GM21723 (cell line): ENCODE measurements around the gene KDM1A.
"Not testable (repeated sequence)": the region's sequence is repeated elsewhere in the genome, so short reads cannot be mapped to it uniquely, and the experiment has no call there.

Experiments
- ATAC-seq: cut with Tn5 transposase; IDR thresholded peaks from one replicate; pipeline ENCODE4 v1.9.1; 2021; ENCODE audit warnings: mild to moderate bottlenecking, moderate library complexity; ENCODE audit not compliant: unreplicated experiment

KDM1A gene

DNA sequence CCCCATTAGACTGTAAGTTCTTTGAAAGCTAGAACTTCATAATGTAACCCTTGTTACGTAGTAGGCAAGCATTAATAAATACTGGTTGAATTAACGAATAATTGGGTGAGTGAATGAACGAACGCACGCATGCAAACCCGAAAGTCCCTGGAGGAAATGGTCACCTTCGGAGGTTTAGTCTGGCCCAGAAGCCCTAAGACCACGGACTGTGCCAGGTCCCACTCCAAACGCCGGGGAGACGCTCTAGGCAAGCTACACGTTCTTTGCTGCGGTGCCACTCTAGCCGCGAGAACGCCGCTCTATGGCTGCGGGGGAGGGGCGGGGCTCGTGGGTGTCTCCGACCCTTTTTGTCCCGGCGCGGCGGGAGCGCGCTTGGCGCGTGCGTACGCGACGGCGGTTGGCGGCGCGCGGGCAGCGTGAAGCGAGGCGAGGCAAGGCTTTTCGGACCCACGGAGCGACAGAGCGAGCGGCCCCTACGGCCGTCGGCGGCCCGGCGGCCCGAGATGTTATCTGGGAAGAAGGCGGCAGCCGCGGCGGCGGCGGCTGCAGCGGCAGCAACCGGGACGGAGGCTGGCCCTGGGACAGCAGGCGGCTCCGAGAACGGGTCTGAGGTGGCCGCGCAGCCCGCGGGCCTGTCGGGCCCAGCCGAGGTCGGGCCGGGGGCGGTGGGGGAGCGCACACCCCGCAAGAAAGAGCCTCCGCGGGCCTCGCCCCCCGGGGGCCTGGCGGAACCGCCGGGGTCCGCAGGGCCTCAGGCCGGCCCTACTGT, at the start of gene KDM1A:
TSS of gene KDM1A (plus strand) at position 375 of the 769 bp plus-strand sequence. CDS start at position 504, 129 bp downstream.
- peak; percentile 92 for ATAC-seq

DNA sequence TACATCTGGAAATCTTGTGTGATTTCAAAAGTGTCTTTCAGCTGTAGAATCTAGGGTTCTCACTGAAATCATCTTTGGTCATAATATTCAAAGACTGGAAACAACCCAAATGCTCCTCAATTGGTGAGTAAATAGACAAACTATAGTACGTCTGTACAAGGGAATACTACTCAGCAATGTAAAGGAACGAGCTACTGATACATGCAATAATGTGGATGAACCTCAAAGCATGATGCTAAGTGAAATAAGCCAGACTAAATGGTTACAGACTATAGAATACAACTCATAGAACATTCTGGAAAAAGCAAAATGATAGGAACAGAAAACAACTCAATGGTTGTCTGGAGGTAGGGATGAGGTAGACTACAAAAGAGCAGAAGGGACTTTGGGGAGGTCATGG, 49.2 kb upstream of the KDM1A start:
- no peak for ATAC-seq

DNA sequence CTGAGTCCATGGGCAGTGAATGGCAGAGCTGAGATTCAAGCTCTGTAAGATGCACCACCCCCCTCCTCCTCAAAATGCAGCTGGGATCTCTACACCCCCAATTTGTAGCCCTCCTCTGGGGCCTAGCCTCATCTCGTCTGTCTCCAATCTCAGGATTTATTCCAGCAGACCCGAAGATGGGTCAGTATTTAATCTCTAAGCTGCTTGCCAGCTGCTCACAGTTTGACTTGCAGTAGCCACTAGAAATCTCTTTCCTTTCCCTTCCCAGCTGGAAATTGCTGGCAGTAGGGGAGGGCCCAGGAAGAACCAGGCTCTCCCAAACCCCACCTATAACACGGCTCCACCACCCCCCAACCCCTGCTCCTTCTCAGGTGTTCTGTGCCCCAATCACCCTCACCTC, 48.1 kb upstream of the KDM1A start:
- ATAC-seq: no peak

DNA sequence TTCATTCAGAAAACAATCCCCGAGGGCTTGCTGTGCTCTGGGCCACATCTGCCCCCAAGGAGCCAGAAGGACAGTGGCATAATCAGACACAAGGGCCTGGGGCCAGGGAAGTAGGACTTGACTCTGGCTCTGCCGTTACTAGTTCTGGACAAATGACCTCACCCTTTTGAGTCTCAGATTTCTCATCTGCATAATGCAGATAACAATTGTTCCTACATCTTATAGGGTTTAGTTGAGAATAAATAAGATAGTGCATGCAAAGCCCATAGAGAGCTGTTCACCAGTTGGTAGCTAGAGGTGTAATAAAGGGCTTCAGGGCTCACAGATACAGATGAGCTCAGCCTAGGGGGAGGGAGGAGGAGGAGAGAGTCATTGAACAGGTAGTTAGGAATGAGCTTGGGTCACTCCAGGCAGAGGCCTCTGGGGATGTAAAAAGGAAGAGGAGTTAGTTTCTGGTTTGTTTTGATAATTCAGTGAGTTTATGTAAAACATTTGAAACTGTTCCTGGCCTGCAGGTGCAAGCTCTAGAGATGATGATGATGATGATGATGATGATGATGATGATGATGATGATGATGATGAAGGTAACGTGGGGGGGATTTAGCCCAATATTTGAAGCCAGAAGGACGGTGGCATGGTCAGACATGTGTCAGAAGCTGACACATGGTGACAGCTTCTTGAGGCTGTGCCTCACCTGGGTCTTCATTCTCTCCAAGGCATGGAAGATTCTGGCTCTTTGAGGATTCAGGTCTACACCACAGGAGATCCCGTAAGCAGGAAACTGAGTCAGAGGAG, 47.5 kb upstream of the KDM1A start:
- no peak for ATAC-seq

DNA sequence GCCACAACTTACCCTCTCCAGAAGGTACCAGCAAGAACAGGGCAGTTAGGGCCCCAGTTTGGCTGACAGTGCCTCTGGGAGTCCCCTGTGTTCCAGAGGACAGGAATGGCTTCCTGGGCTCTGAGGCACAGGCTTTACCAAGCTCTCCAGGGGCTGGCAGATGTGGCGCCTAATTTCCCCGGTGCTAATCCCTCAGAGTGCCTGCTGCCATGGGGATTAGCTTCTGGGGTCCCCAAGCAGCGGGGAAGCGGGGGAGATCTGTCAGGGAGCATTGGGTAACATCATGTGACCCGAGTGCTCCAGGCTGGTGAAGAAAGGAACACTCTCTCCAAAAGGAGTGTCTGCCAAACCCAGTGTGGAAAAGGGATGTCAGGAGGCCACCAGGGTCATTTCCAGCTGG, 46.5 kb upstream of the KDM1A start, which contains the start of gene LACTBL1:
TSS of gene LACTBL1 (minus strand) at position 107 of the 400 bp plus-strand sequence. CDS start 550 bp downstream, outside the sequence.
- no peak for ATAC-seq

DNA sequence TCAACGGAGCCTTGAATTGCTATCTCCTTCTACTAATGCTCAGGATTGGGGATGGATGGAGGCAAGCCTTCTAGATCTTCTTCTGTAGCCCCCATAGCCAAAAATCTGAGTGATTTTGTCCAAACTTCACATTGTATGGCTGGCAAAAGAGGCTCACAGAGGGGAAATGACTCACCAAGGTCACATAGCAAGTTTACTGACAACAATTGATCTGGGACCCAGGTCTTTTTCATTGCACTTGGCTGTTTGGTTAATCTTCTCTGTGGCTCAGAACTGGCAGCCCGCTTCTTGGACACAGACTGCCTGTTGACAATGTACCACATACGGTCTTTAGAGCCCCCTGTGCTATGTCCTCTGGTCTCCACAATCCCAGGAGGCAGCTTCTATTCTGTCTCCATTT, 43.6 kb upstream of the KDM1A start:
- ATAC-seq: no peak

DNA sequence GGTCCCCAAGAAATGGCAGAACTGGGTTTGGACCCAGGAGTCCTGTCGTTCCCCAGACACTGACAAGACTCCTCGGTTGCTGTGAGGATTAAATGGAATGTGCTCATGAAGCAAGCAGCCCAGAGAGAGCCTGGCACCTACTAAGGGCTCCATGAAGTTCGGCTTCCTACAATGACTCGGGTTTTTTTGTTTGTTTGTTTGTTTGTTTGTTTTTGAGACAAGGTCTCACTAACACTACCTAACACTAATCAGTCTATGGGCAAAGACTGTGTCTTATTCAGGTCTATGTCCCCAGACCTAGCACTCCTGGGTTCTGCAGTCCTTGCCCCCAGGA, 43.2 kb upstream of the KDM1A start:
- no peak for ATAC-seq

DNA sequence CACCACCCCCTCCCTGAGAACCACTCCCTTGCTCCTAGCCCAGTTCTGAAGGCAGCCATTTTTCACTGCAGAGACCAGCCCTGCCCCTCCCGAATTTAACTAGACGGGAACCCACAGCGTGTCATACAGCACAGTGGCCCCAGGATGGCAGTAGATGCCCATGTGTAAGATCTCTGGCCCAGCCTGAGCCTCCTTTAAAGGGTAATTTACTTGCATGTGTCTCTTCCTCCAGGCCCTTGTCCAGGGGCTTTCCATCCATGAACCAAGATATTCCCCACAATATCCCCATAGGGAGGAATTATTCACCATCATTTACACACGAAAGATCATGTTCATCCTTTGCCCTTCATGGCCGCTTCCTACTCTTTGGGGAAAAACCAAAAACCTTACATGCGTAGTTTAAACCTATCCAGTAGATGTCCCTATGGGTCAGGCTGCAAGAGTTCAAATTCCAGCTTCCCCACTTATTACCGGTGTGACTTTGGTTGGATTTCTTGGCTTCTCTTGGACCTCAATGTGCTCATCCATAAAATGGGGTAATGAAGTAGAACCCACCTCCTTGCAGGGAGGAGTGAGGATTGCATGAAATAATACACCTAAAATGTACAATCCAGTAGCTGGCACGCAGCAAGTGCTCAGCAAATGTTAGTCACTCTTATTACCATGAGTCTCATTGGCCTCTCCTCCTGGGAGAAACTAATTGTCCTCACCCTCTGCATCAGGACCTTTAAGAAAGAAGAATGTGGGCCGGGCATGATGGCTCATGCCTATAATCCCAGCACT, 42.6 kb upstream of the KDM1A start:
- no peak for ATAC-seq

DNA sequence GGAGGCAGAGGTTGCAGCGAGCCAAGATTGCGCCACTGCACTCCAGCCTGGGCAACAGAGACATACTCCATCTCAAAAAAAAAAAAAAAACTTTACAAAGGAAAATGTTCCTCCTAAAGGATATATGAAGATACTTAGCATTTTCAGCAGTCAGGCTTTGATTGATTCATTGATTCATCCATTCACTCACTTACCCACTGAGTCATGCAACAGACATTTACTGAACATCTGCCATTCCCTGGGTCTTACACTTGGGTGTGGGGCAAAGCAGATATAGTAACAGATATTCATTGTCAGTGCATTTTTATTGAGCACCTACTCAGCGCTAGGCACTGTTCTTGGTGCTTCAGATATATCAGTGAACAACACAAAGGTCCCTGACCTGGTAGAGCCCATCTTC, 41.0 kb upstream of the KDM1A start:
- no peak for ATAC-seq

DNA sequence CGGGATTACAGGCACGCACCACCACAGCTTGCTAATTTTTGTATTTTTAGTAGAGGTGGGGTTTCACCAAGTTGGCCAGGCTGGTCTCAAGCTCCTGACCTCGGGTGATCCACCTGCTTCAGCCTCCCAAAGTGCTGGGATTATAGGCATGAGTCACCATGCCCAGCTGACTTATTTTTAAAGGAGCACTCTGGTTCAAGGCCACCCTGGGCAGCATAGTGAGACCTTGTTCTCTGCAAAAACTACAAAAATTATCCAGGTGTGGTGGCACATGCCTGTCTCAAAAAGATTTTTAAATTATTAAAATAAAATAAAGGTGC, 38.8 kb upstream of the KDM1A start:
- ATAC-seq: not testable (repeated sequence)

DNA sequence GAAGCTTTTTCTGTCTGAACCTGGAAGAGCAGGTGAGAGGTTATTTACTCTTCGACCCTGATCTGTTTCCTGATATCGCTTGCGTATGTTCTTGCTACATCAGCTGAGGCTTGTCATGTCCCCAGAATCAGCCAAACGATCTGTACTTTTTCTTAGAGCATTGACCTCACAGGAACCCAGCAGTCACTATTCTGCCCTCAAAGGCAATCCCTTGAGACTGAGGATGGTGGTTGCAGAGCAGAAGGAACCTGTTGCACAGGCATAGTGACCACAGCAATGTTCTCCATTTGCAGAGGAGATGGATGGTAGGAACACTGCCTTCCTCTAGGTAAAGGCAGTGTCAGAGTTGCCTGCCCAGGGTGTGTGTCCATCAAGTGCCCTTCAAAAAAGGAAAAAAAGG, 35.3 kb upstream of the KDM1A start:
- ATAC-seq: no peak

DNA sequence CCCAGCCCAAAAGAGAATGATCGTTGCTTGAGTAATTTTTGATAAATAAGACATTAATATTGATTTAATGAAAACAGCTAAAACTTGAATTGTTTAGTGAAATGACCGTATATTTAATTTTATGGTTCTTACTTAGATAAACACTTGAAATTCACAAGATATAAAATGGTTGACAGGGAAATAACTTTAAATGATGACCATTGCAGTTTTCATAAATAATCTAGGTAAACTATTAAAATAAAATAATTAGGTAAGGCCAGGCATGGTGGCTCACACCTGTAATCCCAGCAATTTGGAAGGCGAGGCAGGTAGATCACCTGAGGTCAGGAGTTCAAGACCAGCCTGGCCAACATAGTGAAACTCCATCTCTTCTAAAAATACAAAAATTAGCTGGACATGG, 26.9 kb upstream of the KDM1A start:
- not testable (repeated sequence) for ATAC-seq

DNA sequence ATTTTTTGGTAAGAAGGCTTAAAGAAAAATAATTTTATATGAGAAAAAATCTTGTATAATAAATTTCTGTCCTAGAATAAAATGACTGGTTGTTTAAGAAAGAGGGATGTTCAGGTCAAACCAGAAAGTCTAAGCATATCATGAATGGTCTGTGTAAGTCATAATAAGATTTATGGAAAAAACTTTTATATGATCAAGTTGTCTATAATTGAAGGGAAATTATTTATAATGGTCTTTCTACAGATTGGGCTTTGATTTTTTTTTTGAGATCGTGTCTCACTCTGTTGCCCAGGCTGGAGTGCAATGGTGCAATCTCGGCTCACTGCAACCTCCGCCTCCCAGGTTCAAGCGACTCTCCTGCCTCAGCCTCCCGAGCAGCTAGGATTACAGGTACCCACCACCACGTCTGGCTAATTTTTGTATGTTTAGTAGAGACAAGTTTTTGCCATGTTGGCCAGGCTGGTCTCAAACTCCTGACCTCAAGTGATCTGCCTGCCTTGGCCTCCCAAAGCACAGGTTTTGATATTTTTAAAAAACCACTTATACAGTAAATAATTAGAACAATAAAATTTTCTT, 26.0 kb upstream of the KDM1A start:
- ATAC-seq: not testable (repeated sequence)

DNA sequence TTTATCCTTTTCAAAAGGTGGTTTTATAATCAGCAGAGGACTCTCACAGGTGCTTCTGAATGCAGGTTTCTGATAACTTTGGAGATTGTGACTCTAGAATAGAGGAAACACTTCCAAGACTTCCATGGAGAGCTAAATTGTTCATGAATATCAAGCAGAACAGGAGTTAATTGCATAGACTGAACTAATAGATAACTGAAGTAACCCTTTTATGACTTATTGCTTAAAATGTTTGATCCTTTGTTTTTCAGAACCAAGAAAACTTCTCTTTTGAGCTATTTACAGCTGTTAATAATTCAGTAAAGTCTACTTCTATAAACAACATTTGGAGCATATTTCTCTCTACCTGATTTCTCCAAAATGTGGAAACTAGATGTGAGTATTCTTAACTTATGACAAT, 23.5 kb upstream of the KDM1A start:
- no peak for ATAC-seq

DNA sequence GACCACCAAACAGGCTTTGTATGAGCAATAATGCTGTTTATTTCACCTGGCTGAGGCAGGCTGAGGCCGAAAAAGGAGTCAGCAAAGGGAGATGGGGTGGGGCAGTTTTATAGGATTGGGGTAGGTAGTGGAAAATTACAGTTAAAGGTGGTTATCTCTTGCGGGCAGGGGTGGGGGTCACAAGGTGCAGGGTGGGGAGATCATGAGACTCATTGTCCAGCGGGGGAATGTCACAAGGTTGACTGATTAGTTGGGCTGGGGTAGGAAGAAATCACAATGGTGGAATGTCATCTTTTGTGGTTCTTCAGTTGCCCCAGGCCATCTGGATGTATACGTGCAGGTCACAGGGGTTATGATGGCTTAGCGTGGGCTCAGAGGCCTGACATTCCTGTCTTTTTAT, 21.7 kb upstream of the KDM1A start:
- ATAC-seq: not testable (repeated sequence)

DNA sequence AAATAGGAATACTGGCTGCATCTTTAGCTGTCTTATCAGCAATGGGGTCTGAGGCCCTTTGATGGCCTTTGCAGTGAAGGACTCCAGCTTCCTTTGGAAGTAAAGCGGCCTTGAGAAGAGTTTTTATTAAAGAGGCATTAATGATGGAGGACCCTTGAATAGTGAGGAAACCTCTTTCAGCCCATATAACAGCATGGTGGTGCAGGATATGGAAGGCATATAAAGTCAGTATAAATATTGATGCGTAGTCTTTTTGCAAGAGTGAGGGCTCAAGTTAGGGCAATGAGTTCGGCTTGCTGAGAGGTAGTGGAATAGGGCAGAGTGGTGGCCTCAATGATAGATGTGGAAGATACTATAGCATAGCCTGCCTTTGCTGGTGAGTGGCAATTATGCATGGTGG, 19.1 kb upstream of the KDM1A start:
- ATAC-seq: not testable (repeated sequence)

DNA sequence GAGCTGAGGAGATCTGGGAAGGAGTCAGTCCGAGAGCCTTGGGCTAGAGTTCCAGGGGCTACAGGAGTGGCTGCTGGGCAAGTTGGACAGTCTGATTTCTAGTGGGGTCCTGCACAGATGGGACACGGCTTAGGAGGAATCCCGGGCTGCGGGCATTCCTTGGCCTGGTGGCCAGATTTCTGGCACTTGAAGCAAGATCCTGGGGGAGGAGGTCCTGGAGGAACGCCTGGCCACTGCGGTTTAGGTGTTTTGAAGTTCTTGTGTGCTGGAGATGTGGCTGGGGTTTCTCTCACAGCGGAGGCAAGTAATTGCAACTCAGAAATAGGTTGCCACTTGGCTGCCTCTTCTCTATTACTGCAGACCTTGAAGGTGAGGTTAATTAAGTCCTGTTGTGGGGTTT, 17.1 kb upstream of the KDM1A start:
- ATAC-seq: not testable (repeated sequence)

DNA sequence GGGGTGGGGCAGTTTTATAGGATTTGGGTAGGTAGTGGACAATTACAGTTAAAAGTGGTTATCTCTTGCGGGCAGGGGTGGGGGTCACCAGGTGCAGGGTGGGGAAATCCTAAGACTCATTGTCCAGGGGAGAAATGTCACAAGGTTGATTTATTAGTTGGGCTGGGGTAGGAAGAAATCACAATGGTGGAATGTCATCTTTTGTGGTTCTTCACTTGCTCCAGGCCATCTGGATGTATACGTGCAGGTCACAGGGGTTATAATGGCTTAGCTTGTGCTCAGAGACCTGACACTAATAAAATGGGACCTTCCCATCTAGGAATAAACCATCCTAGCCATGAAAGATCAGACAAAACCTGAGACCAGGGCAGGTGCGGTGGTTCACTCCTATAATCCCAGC, 15.2 kb upstream of the KDM1A start:
- ATAC-seq: no peak

DNA sequence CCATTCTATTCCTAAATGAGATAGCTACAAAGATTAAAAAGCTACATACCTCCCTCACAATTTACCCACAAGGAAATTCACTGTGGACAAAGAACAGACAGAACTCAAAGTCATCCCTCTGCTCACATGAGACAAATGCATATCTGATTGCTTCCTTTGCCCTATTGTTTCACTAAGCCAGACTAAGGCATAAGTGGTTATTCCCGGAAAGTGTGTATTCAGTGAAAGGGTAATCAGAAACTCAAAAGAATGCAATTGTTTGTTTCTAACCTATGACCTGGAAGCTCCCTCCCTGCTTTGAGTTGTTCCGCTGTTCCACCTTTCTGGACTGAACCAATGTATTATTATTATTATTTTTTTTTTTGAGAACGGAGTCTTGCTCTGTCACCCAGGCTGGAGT, 14.5 kb upstream of the KDM1A start:
- not testable (repeated sequence) for ATAC-seq

DNA sequence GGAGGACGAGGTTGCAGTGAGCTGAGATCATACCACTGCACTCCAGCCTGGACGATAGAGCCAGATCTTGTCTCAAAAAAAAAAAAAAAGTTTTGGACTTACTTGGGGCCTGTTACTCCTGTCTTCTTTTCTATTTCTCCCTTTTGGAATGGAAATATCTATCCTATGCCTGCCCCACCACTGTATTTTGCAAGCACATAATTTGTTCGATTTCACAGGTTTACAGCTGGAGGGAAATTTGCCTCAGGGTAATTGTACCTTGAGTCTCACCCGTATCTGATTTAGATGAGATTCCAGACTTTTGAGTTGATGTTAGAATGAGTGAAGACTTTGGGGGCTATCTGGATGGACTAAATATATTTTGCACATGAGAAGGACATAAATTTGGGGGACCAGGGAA, 12.2 kb upstream of the KDM1A start:
- ATAC-seq: no peak

DNA sequence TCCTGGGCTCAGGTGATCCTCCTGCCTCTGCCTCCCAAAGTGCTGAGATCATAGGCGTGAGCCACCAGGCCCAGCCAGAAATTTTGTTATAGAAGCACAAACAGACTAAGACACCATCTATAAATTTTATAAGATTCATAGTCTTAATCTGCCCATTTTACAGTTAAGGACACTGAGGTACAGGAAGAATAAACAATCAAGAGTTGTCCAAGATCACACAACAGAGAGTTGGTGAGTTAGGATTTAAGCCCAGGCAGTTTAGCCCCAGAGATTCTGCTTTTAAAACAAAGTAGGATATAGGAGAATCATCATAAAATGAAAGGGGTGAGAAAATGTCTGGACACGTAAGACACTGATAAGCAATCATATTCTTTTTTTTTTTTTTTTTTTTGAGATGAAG, 10.4 kb upstream of the KDM1A start:
- ATAC-seq: no peak
